Astrocyte (in vitro differentiated cells and primary cell): ENCODE results near the gene MACROH2A1. TPM values are rescaled to one million over a fixed set of nuclear protein-coding genes. Genes with fewer than 3 reads are reported as not detected.

Experiments
- DNase-seq: peaks from one replicate; pipeline ENCODE4 v3.0.0-alpha.2; 2010; ENCODE audit warnings: low read depth
- FAIRE-seq: peaks from 2 replicates; lab custom pipeline; 2011; peaks lifted over from hg19 to GRCh38; lab: Jason Lieb, UNC
- H2AFZ ChIP-seq: 2 replicates; pipeline ENCODE4 v1.6.0; 2012; ENCODE audit warnings: low read depth, low read length, inconsistent platforms
- H3K27ac ChIP-seq: 2 replicates; pipeline ENCODE4 v1.5.1; 2011; ENCODE audit warnings: low read depth, low read length, inconsistent platforms
- H3K27me3 ChIP-seq: 2 replicates; pipeline ENCODE4 v1.6.0; 2011; ENCODE audit warnings: low read length, inconsistent platforms; ENCODE audit not compliant: insufficient read depth
- H3K36me3 ChIP-seq: 2 replicates; pipeline ENCODE4 v1.5.1; 2011; ENCODE audit warnings: low read length, inconsistent platforms; ENCODE audit not compliant: insufficient read depth
- H3K4me1 ChIP-seq: 2 replicates; pipeline ENCODE4 v1.5.1; 2011; ENCODE audit warnings: low read length, inconsistent platforms; ENCODE audit not compliant: insufficient read depth
- H3K4me2 ChIP-seq: 2 replicates; pipeline ENCODE4 v1.6.0; 2012; ENCODE audit warnings: low read length, inconsistent platforms
- H3K4me3 ChIP-seq: 2 replicates; pipeline ENCODE4 v1.5.1; 2011; ENCODE audit warnings: low read depth, mild to moderate bottlenecking, low read length, inconsistent platforms; ENCODE audit not compliant: insufficient read depth
- H3K79me2 ChIP-seq: 2 replicates; pipeline ENCODE4 v1.6.0; 2012; ENCODE audit warnings: mild to moderate bottlenecking, low read length, inconsistent platforms; ENCODE audit not compliant: insufficient read depth
- H3K9ac ChIP-seq: 2 replicates; pipeline ENCODE4 v1.6.0; 2012; ENCODE audit warnings: mild to moderate bottlenecking, low read length, inconsistent platforms
- H3K9me3 ChIP-seq: 2 replicates; pipeline ENCODE4 v1.5.1; 2012; ENCODE audit warnings: low read depth, mild to moderate bottlenecking, low read length, inconsistent platforms; ENCODE audit not compliant: insufficient read depth
- H4K20me1 ChIP-seq: 2 replicates; pipeline ENCODE4 v1.6.0; 2012; ENCODE audit warnings: low read length, inconsistent platforms; ENCODE audit not compliant: insufficient read depth
- H3K27ac Mint-ChIP-seq: one replicate; pipeline ENCODE4 v1.8.0; 2021; ENCODE audit warnings: mild to moderate bottlenecking, mixed read lengths; ENCODE audit not compliant: unreplicated experiment
- H3K27me3 Mint-ChIP-seq: one replicate; pipeline ENCODE4 v1.8.0; 2021; ENCODE audit warnings: low read depth, mixed read lengths; ENCODE audit not compliant: unreplicated experiment
- H3K36me3 Mint-ChIP-seq: one replicate; pipeline ENCODE4 v1.8.0; 2021; ENCODE audit warnings: low read depth, mixed read lengths; ENCODE audit not compliant: unreplicated experiment
- H3K4me1 Mint-ChIP-seq: one replicate; pipeline ENCODE4 v1.8.0; 2021; ENCODE audit warnings: low read depth, mixed read lengths; ENCODE audit not compliant: unreplicated experiment
- H3K4me3 Mint-ChIP-seq: one replicate; pipeline ENCODE4 v1.8.0; 2021; ENCODE audit warnings: mild to moderate bottlenecking, moderate library complexity, mixed read lengths; ENCODE audit not compliant: unreplicated experiment
- H3K9me3 Mint-ChIP-seq: one replicate; pipeline ENCODE4 v1.8.0; 2021; ENCODE audit warnings: mild to moderate bottlenecking, mixed read lengths; ENCODE audit not compliant: unreplicated experiment
- EZH2 ChIP-seq: IDR thresholded peaks from 2 replicates; pipeline ENCODE4 v1.6.1; 2012; ENCODE audit warnings: mild to moderate bottlenecking, low read length, inconsistent platforms; ENCODE audit not compliant: insufficient read depth
- total RNA-seq: library from RNA; stranded (reverse); gene quantifications from 2 replicates; pipeline ENCODE4 v1.2.1, GENCODE V29; 2021
- TF ChIP-seq, protein P1 (sequence below): IDR thresholded peaks from 2 replicates; pipeline ENCODE4 v1.5.1; 2011; ENCODE audit warnings: low read depth, mild to moderate bottlenecking, inconsistent platforms, low read length, moderate library complexity; ENCODE audit not compliant: insufficient read depth

Gene MACROH2A1
- total RNA-seq, 1 donor from 2014 or later: 143 TPM

DNA sequence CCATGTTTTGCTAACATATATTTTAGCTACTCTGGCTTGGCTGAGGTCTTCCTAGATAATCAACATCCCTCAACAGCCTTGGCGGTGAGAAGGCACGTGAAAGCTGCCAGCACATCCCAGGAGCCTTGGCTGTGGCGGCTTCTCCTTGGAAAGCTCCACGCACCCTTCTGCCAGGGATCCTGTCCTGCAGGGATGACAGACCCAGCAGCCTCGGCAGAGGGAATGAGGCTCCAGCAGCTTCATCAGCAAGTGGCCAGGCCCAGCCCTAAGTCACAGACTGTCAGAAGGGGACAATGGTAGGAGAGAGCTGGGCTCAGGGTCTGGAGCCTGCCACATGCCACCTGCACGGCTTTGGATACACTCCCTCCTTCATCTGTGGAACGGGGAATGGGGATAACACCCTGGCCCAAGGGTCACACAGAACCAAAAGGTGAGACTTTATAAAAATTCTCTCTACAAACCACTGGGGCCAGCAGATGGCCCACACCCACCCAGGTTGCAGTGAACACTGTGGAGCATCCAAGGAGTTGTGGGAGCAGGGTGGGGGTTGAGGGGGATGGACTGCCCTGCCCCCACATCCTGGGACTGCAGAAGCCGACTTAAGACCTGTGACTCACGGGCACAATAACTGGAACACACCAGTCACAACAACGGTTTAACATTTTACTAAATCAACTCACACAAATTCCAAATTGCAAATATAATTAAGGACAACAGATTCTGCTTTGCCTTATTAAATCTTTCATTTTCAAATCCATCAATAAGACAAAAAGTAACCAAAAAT, 65.1 kb downstream of the MACROH2A1 start:
- H3K9ac ChIP-seq: peak overlapping the region; percentile 2
- peaks cover 19% of the 10 kb centered on the region for H3K36me3 ChIP-seq
- H3K27ac ChIP-seq: no peak overlapping the region
- peaks cover 7% of the 10 kb centered on the region for H3K36me3 Mint-ChIP-seq
- no peak overlapping the region for H3K4me3 Mint-ChIP-seq
- no peaks in the 10 kb centered on the region for H3K27me3 ChIP-seq
- TF ChIP-seq, protein P1, sequence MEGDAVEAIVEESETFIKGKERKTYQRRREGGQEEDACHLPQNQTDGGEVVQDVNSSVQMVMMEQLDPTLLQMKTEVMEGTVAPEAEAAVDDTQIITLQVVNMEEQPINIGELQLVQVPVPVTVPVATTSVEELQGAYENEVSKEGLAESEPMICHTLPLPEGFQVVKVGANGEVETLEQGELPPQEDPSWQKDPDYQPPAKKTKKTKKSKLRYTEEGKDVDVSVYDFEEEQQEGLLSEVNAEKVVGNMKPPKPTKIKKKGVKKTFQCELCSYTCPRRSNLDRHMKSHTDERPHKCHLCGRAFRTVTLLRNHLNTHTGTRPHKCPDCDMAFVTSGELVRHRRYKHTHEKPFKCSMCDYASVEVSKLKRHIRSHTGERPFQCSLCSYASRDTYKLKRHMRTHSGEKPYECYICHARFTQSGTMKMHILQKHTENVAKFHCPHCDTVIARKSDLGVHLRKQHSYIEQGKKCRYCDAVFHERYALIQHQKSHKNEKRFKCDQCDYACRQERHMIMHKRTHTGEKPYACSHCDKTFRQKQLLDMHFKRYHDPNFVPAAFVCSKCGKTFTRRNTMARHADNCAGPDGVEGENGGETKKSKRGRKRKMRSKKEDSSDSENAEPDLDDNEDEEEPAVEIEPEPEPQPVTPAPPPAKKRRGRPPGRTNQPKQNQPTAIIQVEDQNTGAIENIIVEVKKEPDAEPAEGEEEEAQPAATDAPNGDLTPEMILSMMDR: no peak
- no peak for TF ChIP-seq EZH2
- H3K4me3 ChIP-seq: no peak overlapping the region
- H3K9me3 ChIP-seq: no peaks in the 10 kb centered on the region
- no peaks in the 10 kb centered on the region for H3K79me2 ChIP-seq
- no peaks in the 10 kb centered on the region for H3K9me3 Mint-ChIP-seq
- peaks cover 63% of the 10 kb centered on the region for H4K20me1 ChIP-seq
- peaks cover 12% of the 10 kb centered on the region for H3K4me1 Mint-ChIP-seq
- no peak overlapping the region for H3K27ac Mint-ChIP-seq
- FAIRE-seq (peak; percentile 23), DNase-seq (peak; percentile 16)
- no peak overlapping the region for H2AFZ ChIP-seq
- peaks cover 9% of the 10 kb centered on the region for H3K4me1 ChIP-seq
- H3K4me2 ChIP-seq: peak overlapping the region; percentile 28
- no peaks in the 10 kb centered on the region for H3K27me3 Mint-ChIP-seq

GRCh38 chr5:135332519-135333150, 66.4 kb downstream of the MACROH2A1 start:
- Mint-ChIP-seq H3K4me3 (no peak overlapping the region), H3K27me3 (no peaks in the 10 kb centered on the region), H3K9me3 (no peaks in the 10 kb centered on the region), H3K36me3 (peaks cover 5% of the 10 kb centered on the region), H3K4me1 (peaks cover 12% of the 10 kb centered on the region), H3K27ac (no peak overlapping the region)
- peaks cover 52% of the 10 kb centered on the region for H4K20me1 ChIP-seq
- H3K4me2 ChIP-seq: no peak overlapping the region
- FAIRE-seq (peak; percentile 94), DNase-seq (peak; percentile 51)
- H3K79me2 ChIP-seq: no peaks in the 10 kb centered on the region
- peaks cover 9% of the 10 kb centered on the region for H3K4me1 ChIP-seq
- H3K27ac ChIP-seq: no peak overlapping the region
- peaks cover 11% of the 10 kb centered on the region for H3K36me3 ChIP-seq
- no peak overlapping the region for H2AFZ ChIP-seq
- no peak overlapping the region for H3K4me3 ChIP-seq
- H3K9ac ChIP-seq: no peak overlapping the region
- H3K9me3 ChIP-seq: no peaks in the 10 kb centered on the region
- no peak for TF ChIP-seq EZH2
- TF ChIP-seq, protein P1: peak; percentile 72
- no peaks in the 10 kb centered on the region for H3K27me3 ChIP-seq

- peaks cover 5% of the 10 kb centered on the region for H3K36me3 Mint-ChIP-seq
- H3K9me3 Mint-ChIP-seq: no peaks in the 10 kb centered on the region
- Histone ChIP-seq H3K4me2 (no peak overlapping the region), H4K20me1 (peaks cover 44% of the 10 kb centered on the region), H3K4me1 (peaks cover 9% of the 10 kb centered on the region), H3K4me3 (no peak overlapping the region), H3K27me3 (no peaks in the 10 kb centered on the region), H2AFZ (no peak overlapping the region), H3K27ac (no peak overlapping the region), H3K79me2 (no peaks in the 10 kb centered on the region), H3K36me3 (peaks cover 4% of the 10 kb centered on the region), H3K9me3 (no peaks in the 10 kb centered on the region), H3K9ac (no peak overlapping the region)
- DNase-seq: no peak
- H3K27me3 Mint-ChIP-seq: no peaks in the 10 kb centered on the region
- FAIRE-seq: no peak
- no peak overlapping the region for H3K4me3 Mint-ChIP-seq
- peaks cover 12% of the 10 kb centered on the region for H3K4me1 Mint-ChIP-seq
- H3K27ac Mint-ChIP-seq: no peak overlapping the region
- TF ChIP-seq, protein P1: no peak
- no peak for TF ChIP-seq EZH2
These were observed 67.4 kb downstream of the MACROH2A1 start for GRCh38 chr5:135331612-135332011.
